H1 (cell line): ENCODE measurements around the gene ECPAS. TPM values are rescaled to one million over a fixed set of nuclear protein-coding genes. Genes with fewer than 3 reads are reported as not detected.

Experiments
- CTCF ChIA-PET: fragments of 300-600 bp; sonication (Branson Sonifier 250); formaldehyde crosslinking; loops from one replicate; lab custom pipeline; 2021; ENCODE audit not compliant: partially characterized antibody; lab: Charles Lee
- POLR2A ChIA-PET: fragments of 300-600 bp; sonication (Branson Sonifier 250); formaldehyde crosslinking; loops from one replicate; lab custom pipeline; 2021; ENCODE audit warnings: inconsistent platforms; ENCODE audit not compliant: partially characterized antibody; lab: Charles Lee
- DNase-seq, 2 experiments: peaks; one replicate each; pipeline versions ENCODE4 v3.0.0 to v3.0.0-alpha.2; 2010 to 2022; ENCODE audit warnings: low spot score in 2 of 2, low read depth in 1 of 2, mixed read lengths in 1 of 2
- FAIRE-seq: peaks from 2 replicates; lab custom pipeline; 2011; peaks lifted over from hg19 to GRCh38; lab: Jason Lieb, UNC
- H2AFZ ChIP-seq: 2 replicates; pipeline ENCODE4 v1.8.1; 2012; ENCODE audit warnings: low read length, inconsistent platforms
- H2AK5ac ChIP-seq: 2 replicates; pipeline ENCODE4 v1.6.1; 2013; ENCODE audit warnings: low read depth, low read length
- H2BK120ac ChIP-seq: replicated peaks from 2 replicates; pipeline ENCODE3; 2013; ENCODE audit warnings: low read depth, low read length, inconsistent platforms
- H2BK12ac ChIP-seq: 2 replicates; pipeline ENCODE4 v1.6.1; 2013; ENCODE audit warnings: low read depth, low read length
- H2BK15ac ChIP-seq: 2 replicates; pipeline ENCODE4 v1.6.1; 2013; ENCODE audit warnings: low read length
- H2BK20ac ChIP-seq: 2 replicates; pipeline ENCODE4 v1.6.1; 2013; ENCODE audit warnings: low read length
- H2BK5ac ChIP-seq: 2 replicates; pipeline ENCODE4 v1.6.1; 2013; ENCODE audit warnings: low read depth, low read length
- H3K14ac ChIP-seq: 2 replicates; pipeline ENCODE4 v1.6.1; 2013; ENCODE audit warnings: inconsistent platforms; ENCODE audit not compliant: insufficient read length
- H3K18ac ChIP-seq: 2 replicates; pipeline ENCODE4 v1.6.1; 2013; ENCODE audit warnings: low read length; ENCODE audit errors: extremely low read depth
- H3K23ac ChIP-seq: 2 replicates; pipeline ENCODE4 v1.6.1; 2013; ENCODE audit warnings: inconsistent platforms; ENCODE audit not compliant: insufficient read length
- H3K23me2 ChIP-seq: 2 replicates; pipeline ENCODE4 v1.6.1; 2013; ENCODE audit warnings: low read depth, low read length
- H3K27ac ChIP-seq: 2 replicates; pipeline ENCODE4 v1.6.1; 2011; ENCODE audit warnings: low read depth, low read length, inconsistent platforms
- H3K27me3 ChIP-seq, 4 experiments: replicated peaks in 1 of 4; 1 replicate in 1 of 4; 2 replicates in 3 of 4; pipeline versions ENCODE4 v1.6.1 to v1.8.1; 2011 to 2013; ENCODE audit warnings: low read length in 3 of 4, mild to moderate bottlenecking in 3 of 4, inconsistent platforms in 2 of 4, mixed read lengths in 2 of 4, moderate library complexity in 1 of 4; ENCODE audit not compliant: control insufficient read depth in 3 of 4, insufficient read depth in 3 of 4; ENCODE audit errors: extremely low read depth in 1 of 4
- H3K36me3 ChIP-seq, 4 experiments: 2 replicates each; pipeline versions ENCODE4 v1.6.1 to v1.8.1; 2011 to 2013; ENCODE audit warnings: mild to moderate bottlenecking in 4 of 4, low read length in 3 of 4, moderate library complexity in 2 of 4, control low read depth in 1 of 4, inconsistent platforms in 1 of 4; ENCODE audit not compliant: insufficient read depth in 4 of 4, control insufficient read depth in 2 of 4
- H3K4ac ChIP-seq: replicated peaks from 2 replicates; pipeline ENCODE3; 2013; ENCODE audit warnings: low read length, low read depth, mixed read lengths, inconsistent platforms; ENCODE audit not compliant: insufficient read length
- H3K4me1 ChIP-seq, 4 experiments: replicated peaks in 1 of 4; 1 replicate in 1 of 4; 2 replicates in 3 of 4; pipeline versions ENCODE4 v1.6.1 to v1.8.1; 2011 to 2013; ENCODE audit warnings: low read length in 3 of 4, inconsistent platforms in 2 of 4, mixed read lengths in 1 of 4; ENCODE audit not compliant: insufficient read depth in 4 of 4, control insufficient read depth in 3 of 4
- H3K4me2 ChIP-seq, 2 experiments: 2 replicates each; pipeline versions ENCODE4 v1.6.1 to v1.8.1; 2011 to 2013; ENCODE audit warnings: low read depth in 2 of 2, low read length in 2 of 2, control low read depth in 1 of 2, inconsistent platforms in 1 of 2, mild to moderate bottlenecking in 1 of 2; ENCODE audit not compliant: insufficient read depth in 1 of 2
- H3K4me3 ChIP-seq, 4 experiments: fragments of 200-600, 300-600 bp in 1 of 4; sonication (generic), shearing (Covaris generic), sonication (Bioruptor Twin) in 1 of 4; 2 replicates each; pipeline versions ENCODE4 v1.5.1 to v1.8.1; 2011 to 2016; ENCODE audit warnings: low read length in 4 of 4, low read depth in 3 of 4, control low read depth in 2 of 4, inconsistent platforms in 2 of 4, mild to moderate bottlenecking in 2 of 4, mixed read lengths in 1 of 4, moderate library complexity in 1 of 4; ENCODE audit not compliant: insufficient read depth in 2 of 4; ENCODE audit errors: extremely low read depth in 1 of 4
- H3K56ac ChIP-seq: replicated peaks from 2 replicates; pipeline ENCODE3; 2013; ENCODE audit warnings: low read depth, mild to moderate bottlenecking, mixed read lengths, low read length, inconsistent platforms; ENCODE audit not compliant: insufficient read length
- H3K79me1 ChIP-seq: 2 replicates; pipeline ENCODE4 v1.6.1; 2013; ENCODE audit warnings: low read depth, low read length, control low read depth
- H3K79me2 ChIP-seq, 2 experiments: 2 replicates each; pipeline versions ENCODE4 v1.6.1 to v1.8.1; 2012 to 2013; ENCODE audit warnings: low read length in 2 of 2, mild to moderate bottlenecking in 2 of 2, inconsistent platforms in 1 of 2; ENCODE audit not compliant: insufficient read depth in 2 of 2, control insufficient read depth in 1 of 2
- H3K9ac ChIP-seq, 4 experiments: replicated peaks in 1 of 4; 1 replicate in 1 of 4; 2 replicates in 3 of 4; pipeline versions ENCODE4 v1.6.1 to v1.8.1; 2011 to 2013; ENCODE audit warnings: low read depth in 3 of 4, low read length in 3 of 4, control low read depth in 2 of 4, mild to moderate bottlenecking in 2 of 4, moderate library complexity in 2 of 4, inconsistent platforms in 1 of 4; ENCODE audit errors: extremely low read depth in 1 of 4
- H3K9me3 ChIP-seq, 2 experiments: 2 replicates each; pipeline versions ENCODE4 v1.6.1 to v1.8.1; 2012 to 2013; ENCODE audit warnings: mild to moderate bottlenecking in 2 of 2, moderate library complexity in 2 of 2, control low read depth in 1 of 2, inconsistent platforms in 1 of 2, low read depth in 1 of 2, low read length in 1 of 2, mixed read lengths in 1 of 2; ENCODE audit not compliant: insufficient read depth in 2 of 2
- H4K20me1 ChIP-seq, 2 experiments: replicated peaks in 1 of 2; 2 replicates each; pipeline versions ENCODE3 to v1.8.1; 2011 to 2013; ENCODE audit warnings: inconsistent platforms in 2 of 2, low read length in 2 of 2, mild to moderate bottlenecking in 1 of 2; ENCODE audit not compliant: insufficient read depth in 2 of 2, control insufficient read depth in 1 of 2
- H4K5ac ChIP-seq: 2 replicates; pipeline ENCODE4 v1.6.1; 2013; ENCODE audit warnings: low read length, low read depth, mixed read lengths, inconsistent platforms; ENCODE audit not compliant: insufficient read length
- H4K8ac ChIP-seq: 2 replicates; pipeline ENCODE4 v1.8.0; 2013; ENCODE audit warnings: mild to moderate bottlenecking, moderate library complexity, low read length, inconsistent platforms; ENCODE audit not compliant: insufficient read depth; ENCODE audit errors: extremely low read depth
- H4K91ac ChIP-seq: replicated peaks from 2 replicates; pipeline ENCODE3; 2013; ENCODE audit warnings: low read length, mixed read lengths, inconsistent platforms; ENCODE audit not compliant: insufficient read length
- JUND ChIP-seq: IDR thresholded peaks from 2 replicates; pipeline ENCODE4 v1.6.1; 2011; ENCODE audit warnings: mild to moderate bottlenecking, improper control_type of control experiment, low read length
- POLR2A ChIP-seq, 2 experiments: IDR thresholded peaks; 1 replicate in 1 of 2; 2 replicates in 1 of 2; pipeline ENCODE4 v1.6.1; 2011; ENCODE audit warnings: low read depth in 2 of 2, low read length in 2 of 2, mild to moderate bottlenecking in 2 of 2; ENCODE audit errors: control extremely low read depth in 1 of 2
- RBBP5 ChIP-seq: IDR thresholded peaks from 2 replicates; pipeline ENCODE4 v1.7.1; 2012; ENCODE audit warnings: low read depth, mild to moderate bottlenecking, inconsistent platforms, low read length, moderate library complexity, borderline replicate concordance
- SIN3A ChIP-seq, 2 experiments: IDR thresholded peaks in 1 of 2; conservative IDR thresholded peaks in 1 of 2; 2 replicates each; pipeline ENCODE4 v1.6.1; 2011 to 2012; ENCODE audit warnings: low read length in 2 of 2, improper control_type of control experiment in 1 of 2, low read depth in 1 of 2, mild to moderate bottlenecking in 1 of 2
- WGBS, 2 experiments: shearing (Covaris generic) in 1 of 2; methylation state at CpG; one replicate each; pipeline versions ENCODE4 v1.1.6 to v1.1.7; 2013 to 2015; ENCODE audit warnings: low lambda C conversion rate in 2 of 2, mixed read lengths in 2 of 2, inconsistent platforms in 1 of 2, low coverage in 1 of 2, missing lambda C conversion rate in 1 of 2; ENCODE audit not compliant: insufficient replicate concordance in 2 of 2, insufficient coverage in 1 of 2, insufficient read length in 1 of 2; ENCODE audit errors: extremely low coverage in 1 of 2, missing lambda C conversion rate in 1 of 2; 5-methylcytosine and 5-hydroxymethylcytosine counted together
- polyA plus RNA-seq, 7 experiments: library from polyadenylated mRNA; depleted of rRNA in 3 of 7; stranded (reverse) in 5 of 7; unstranded in 2 of 7; fragments of >200 nt in 5 of 7; fragments of 200-250 nt in 2 of 7; gene quantifications; 1 replicate in 5 of 7; 2 replicates in 1 of 7; 4 replicates in 1 of 7; pipeline versions ENCODE4 v1.2.1 to v1.2.3, GENCODE V29; 2011 to 2013; ENCODE audit warnings: missing spikeins in 2 of 7, mixed read lengths in 2 of 7
- total RNA-seq: library from RNA; stranded (reverse); fragmentation: NEBNext Ultra II Directional; extraction: Animal tissue kit (Norgen Biotek cat#: 25700); gene quantifications from 2 replicates; pipeline ENCODE4 v1.2.1, GENCODE V29; 2021

ECPAS gene
- total and polyA plus RNA-seq, 2 of the 8 experiments (the other 6 are each of a cell fraction or from before 2014, with no cell fraction given), result 20.9 to 131 TPM

GRCh38 chr9:111456529-111456928 lies 27.7 kb downstream of the ECPAS start:
- Histone ChIP-seq H3K18ac (no peak overlapping the region), H4K20me1 (peaks cover 1 to 7% of the 10 kb centered on the region in 2 experiments), H3K4ac (peak overlapping the region; percentile 70), H3K4me3 (no peak overlapping the region), H3K79me1 (peaks cover 2% of the 10 kb centered on the region), H3K9ac (no peak overlapping the region), H4K5ac (no peak overlapping the region), H2BK12ac (no peak overlapping the region), H3K23me2 (no peaks in the 10 kb centered on the region), H3K14ac (no peak overlapping the region), H2AK5ac (no peak overlapping the region), H4K8ac (no peak overlapping the region), H3K27me3 (no peaks in the 10 kb centered on the region), H3K4me2 (no peak overlapping the region), H2BK5ac (no peak overlapping the region), H3K36me3 (peaks cover 0 to 2% (median under 1%) of the 10 kb centered on the region in 4 experiments; a peak in 2 of 8 replicates), H3K27ac (no peak overlapping the region), H2BK120ac (no peak overlapping the region), H4K91ac (no peak overlapping the region), H3K4me1 (peaks cover 0 to 12% (median 7%) of the 10 kb centered on the region in 4 experiments; a peak in 3 of 7 replicates), H2BK20ac (no peak overlapping the region), H2AFZ (no peak overlapping the region), H3K56ac (no peak overlapping the region), H2BK15ac (no peak overlapping the region)
- CTCF ChIA-PET, result no interaction called here
- 85% methylated on average over 2 of the region's 2 CpGs; no CpG with 5 or more reads in 1 of the 2 experiments for WGBS, 2 experiments
- POLR2A ChIA-PET, result no interaction called here
- FAIRE-seq (no peak), DNase-seq (no peak)
- TF ChIP-seq JUND, result no peak
- TF ChIP-seq POLR2A (IDR thresholded peaks at IDR 0.05; ENCODE audit: control extremely low read depth in 1 of 2, low read depth in 2 of 2, low read length in 2 of 2), result no peak
- no peak for TF ChIP-seq RBBP5
- no peak for TF ChIP-seq SIN3A (conservative IDR thresholded peaks at IDR 0.05 in 1 of 2, IDR thresholded peaks at IDR 0.05 in 1 of 2; ENCODE audit: low read depth in 1 of 2, low read length in 2 of 2)
- TF ChIP-seq, all 59 proteins: peak for 0
- Histone ChIP-seq H3K9me3 (peaks cover 1 to 2% of the 10 kb centered on the region in 2 experiments), H3K79me2 (peaks cover 5 to 100% of the 10 kb centered on the region in 2 experiments), H3K23ac (no peak overlapping the region)
